Measurements from ENCODE around the gene C2CD3.
A peak's percentile ranks its signal among the peaks of the same experiment; 100 is the strongest.

Gene C2CD3

DNA sequence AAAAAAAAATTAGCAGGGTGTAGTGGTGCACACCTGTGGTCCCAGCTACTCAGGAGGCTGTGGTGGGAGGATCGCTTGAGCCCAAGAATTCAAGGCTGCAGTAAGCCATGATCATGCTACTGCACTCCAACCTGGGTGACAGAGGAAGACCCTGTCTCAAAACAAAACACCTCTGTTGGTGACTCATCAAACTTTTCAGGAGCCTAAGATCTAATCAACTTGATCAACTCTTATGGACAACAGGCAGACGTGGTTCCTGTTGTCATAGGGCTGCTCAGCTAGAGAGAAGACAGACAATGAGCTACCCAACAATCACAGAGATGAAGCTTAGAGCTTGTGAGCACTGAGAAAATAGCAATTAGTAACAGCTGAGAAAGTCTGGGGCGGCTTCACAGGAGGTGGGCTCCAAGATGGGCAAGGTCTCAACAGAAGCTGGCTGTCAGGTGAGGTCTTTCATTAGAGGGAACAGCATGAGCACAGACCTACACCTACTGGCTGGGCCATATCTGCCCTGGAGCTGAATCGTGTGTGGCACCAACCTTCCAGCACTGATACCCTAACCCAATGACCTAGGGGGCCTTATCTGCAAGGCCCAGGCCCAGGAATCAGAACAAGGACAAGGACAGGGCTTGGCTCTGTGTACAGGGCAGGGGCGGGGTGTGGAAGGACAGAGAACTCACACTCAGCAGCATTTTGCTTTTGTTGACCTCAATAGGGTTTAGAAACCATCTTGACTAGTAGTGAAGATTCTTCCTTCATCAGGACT, 154.7 kb downstream of the C2CD3 start:
- no peak for DNase-seq

DNA sequence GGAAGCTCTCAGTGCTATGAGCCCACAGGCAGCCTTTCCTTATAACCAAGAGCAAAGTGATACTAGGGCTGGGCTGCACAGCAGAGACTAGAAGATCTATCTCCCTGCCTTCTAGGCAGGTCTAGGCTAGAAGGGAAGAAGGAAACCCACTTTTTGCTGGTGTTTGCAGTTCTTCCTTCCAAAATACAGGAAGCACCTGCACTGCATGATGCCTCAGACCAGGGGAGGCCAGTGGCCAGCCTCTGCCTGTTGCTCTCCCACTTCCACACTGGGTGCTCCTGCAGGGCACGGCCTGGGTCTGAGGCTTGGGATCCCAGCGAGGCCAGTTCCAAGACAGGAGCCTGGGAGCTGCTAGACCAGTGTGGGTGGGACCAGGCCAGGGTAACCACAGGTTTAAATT, 155.9 kb downstream of the C2CD3 start:
- peak in 1 of 2 donors; percentile 25 for DNase-seq

DNA sequence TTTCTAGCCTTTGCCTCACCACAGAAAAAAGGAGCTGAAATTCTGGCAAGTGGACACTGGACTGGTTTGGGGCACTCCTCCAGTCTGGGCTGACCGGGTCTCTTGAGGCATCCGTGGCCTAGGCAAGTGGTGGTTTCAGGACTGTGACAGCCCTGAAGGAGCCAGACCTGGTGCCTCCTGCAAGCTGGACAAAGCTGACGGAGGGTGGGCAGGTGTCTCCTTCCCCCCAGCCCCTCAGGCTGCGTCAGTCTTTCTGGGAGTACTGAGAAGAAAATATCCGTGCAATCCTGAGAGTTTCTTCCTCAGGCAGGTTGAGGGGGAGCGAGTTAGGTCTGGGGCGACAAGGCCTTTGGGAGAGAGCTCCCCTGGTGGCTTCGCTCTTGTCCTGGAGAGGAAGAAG, 157.7 kb downstream of the C2CD3 start:
- no peak for DNase-seq

DNA sequence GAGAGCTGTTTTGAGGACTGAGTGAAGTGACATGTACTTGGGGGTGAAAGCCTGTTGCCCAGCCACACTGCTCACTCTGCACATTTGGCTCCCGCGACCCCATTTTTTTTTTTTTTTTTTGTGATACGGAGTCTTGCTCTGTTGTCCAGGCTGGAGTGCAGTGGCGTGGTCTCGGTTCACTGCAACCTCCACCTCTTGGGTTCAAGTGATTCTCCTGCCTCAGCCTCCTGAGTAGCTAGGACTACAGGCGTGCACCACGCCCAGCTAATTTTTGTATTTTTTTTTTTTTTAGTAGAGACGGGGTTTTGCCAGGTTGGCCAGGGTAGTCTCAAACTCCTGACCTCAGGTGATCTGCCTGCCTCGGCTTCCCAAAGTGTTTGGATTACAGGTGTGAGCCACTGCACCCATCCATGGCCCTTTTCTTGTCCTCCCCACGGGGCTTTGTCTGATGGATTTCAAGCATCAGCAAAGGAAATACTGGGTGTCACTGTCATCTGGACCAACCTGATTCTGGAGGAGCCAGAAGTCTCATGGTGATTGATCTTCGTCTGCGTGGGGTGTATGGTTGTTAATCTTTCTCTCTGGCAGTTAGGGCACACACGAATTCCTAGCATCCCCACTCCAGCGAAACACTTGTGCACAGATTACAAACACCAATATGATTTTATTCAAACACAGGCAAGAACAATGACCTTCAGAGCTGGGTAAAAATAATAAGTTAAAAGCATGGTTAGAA, 158.6 kb downstream of the C2CD3 start:
- no peak for DNase-seq

DNA sequence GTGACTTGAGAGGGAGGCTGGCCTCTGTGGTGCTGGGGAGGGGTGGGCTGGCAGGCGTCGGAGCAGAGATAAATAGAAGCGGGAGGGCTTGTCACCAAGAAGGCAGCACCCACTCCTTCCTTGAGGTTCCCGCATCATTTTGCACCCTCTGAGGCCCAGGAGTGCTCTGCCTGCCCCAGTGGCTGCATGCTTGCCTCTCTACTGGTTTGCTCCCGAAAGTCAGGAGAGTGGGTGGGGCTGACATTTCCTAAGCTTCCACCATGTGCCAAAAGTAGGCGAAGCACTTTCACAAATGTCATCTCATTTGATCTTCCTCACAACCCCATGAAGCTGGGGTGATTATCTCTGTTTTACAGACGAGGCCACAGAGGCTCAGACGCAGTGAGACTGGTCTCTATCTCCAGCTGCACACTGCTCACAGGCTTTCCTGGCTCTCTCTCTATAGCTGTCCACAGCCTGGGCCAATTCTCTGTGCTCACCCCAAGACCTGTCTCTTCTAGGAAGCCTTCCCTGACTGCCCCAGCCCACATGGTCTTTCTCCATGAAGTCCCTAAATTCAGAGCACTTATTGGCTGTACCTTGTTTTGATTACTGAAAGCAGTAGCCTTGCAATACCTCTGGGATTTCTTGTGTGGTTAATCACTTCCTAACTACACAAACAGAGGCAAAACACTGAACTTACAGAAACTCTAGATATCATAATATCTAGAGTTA, 159.3 kb downstream of the C2CD3 start:
- peak in 1 of 2 donors; percentile 8 for DNase-seq

DNA sequence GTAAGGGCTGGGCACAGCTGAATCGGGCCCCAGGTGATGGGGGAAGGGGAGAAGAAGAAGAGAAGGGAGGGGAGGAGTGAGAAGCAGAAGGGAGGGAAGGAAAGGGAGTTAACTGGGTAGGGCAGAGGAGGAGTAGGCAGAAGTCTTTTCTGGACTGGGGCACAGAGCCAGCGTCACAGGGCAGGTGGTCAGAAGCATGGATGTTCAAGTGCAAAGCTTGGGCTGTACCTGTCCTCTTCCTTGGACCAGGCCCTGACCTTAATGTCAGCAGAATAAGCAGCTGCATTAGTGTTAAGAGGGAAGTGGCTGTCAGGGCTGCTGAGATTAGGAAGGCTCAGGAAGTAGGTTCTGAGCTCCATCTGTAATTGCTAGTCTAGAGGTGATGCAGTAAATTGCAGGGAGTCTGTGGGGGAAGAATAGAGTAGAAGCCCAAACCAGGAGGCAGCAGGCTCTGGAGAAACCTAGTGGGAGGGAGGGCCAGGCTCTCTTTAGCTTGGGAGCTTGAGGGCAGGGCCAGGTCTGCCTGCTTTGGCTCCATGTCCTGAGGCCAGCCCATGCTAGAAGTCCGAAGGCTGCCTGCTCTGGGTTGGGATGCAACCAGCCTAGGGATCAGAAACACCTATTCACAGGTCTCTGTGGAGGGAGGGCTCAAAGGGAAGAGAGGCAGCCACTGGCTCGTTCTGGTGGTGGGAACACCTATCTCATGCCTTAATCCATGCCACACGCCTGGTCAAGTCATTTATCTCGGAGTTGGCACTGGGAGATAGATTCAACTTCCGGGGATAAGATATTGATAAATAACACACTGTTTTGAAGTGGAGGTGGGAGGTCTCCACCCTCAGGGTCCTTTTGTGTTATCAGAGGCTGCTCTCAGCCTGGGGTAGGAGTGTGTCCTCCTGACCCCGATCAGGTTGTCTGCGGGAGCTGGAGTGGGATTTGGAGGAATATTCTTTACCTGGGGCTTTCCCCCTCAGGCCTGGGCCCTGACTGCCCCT, 160.2 kb downstream of the C2CD3 start:
- DNase-seq = peak in 1 of 2 donors; percentile 12

DNA sequence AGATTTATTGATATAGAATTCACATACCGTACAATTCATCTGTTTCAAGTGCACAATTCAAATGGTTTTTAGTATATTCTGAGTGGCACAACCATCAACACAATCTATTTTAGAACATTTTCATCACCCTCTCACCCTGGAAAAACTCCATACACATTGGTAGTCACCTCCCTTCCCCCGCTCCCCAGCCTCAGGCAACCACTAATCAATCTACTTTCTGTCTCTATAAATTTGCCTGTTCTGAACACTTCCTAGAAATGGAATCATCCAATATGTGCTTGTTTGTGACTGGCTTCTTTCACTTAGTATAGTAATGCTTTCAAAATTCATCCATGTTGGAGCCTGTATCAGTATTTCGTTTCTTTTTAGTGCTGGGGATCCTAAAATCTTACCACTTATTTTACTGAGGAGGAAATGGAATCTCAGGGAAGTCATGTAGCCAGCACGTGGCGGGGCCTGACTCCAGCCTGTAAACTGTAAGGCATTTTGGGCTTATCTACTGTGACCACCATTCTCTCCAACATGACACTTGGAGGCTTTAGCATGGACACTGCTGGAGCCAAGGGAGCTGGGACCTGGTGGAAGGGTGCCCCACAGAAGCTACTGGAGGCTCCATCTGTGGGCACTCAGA, 161.0 kb downstream of the C2CD3 start:
- DNase-seq = no peak

DNA sequence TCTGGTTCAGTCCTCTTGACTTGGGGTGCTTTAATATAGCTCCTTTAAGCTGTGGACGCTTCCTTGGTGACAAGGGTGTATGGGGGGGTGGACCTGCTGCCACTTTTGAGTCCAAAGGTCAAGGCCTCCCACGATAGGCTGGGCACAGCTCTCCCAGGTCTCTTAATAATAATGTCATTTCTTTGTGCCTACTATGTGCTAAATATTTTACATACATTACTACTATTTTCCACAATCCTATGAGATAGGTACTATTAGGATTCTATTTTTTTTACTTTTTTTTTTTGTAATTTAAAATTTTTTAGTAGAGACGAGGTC, 161.6 kb downstream of the C2CD3 start:
- DNase-seq = no peak

DNA sequence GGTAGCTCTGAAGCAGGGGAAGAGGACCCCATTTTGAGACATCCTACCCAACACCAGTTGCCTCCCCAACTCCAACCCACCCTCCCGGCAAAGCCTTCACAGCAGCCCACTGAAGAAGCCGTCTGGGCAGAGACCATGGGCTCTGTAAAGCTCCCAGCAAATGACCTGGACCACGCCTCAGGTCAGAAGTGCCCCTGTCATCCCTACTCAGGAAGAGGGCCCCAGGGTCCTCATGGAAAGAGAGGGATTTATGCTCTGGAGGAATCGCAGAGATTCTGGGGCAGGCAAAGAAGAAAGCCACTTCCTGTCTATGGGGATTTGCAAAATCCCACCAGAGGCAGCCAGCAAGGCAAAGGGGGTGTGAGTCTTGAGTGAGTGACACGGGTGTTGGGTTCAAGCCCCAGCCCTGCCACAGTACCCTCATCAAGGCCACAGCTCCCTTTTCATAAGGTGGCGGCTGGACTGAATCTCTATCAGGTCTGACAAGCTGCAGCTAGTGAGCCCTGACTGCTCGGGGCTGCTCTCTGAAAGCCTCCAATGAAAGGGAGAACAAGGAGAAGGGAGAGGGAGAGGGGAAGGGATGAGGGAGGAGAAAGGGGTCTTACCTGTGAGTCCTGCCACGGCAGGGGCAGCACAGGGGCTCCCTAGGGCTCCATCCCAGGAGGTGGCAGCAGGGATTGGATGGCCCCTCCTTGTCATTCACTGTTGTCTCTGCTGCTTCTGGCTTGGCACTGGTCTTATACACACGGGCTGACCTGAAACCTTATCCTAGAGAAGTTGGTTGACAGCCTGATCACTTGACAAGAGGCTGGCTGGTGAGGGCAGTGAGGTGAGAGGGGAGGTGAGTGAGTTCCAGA, 162.2 kb downstream of the C2CD3 start, which contains the start of gene UCP3:
TSS of gene UCP3 (minus strand) at position 713 of the 857 bp plus-strand sequence. CDS start 2,043 bp downstream, outside the sequence.
- no peak for DNase-seq

DNA sequence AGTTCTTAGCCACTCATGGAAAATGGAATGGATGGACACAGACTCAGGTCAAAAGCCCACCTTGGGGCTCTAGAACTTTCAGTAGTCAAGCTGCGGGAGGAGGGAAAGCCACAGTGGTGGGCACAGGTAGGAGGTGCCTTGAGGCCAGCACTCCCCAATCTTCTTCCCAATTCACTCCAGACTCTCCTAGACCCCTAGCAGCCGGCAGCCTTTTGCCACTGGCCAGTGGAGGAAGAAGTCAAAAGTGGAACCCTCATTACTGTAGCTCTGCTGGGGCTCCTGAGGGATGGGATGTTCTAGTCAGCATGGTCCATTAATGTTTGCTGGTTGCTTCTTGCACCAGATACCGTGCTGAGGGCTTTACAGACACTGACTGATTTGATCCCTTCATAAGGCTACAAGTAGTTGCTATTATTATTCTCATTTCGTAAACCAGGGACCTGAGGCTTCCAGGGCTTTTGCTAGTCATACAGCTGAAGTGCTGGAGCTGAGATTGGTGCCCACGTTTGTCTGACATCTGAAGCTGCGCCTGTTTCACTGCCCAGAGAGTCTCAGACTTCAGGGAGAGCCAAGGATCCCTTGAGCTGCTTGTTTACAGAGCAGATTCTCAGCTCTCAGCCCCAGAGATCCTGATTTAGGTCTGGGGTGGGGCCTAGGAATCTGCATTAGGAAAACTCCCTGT, 163.0 kb downstream of the C2CD3 start:
- DNase-seq = no peak

DNA sequence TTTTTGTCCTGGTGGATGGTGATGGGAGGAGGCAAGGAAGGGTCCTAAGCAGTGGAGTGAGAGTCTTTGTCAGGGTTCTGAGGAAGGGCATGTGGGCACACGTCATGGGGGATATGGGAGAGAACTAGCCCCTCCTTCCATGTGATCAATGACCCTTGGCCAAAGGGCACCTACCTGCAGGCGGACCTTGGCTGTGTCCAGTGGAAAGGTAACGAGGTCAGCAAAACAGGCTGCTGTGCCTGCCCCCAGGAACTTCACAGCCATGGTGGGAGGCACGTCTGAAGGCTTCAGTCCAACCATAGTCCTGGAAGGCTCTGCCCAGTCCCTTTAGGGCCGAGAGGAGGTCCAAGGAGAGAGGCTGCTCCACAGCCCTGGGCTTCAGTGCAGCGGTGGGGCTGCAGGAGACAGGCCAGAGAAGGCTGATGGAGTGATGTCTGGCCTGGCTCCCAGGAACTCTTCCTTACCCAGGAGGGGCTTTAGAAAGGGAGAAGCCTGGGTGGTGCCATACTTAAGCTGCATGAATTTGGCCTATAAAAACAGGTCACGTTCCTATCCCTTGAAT, 164.0 kb downstream of the C2CD3 start:
- no peak for DNase-seq

DNA sequence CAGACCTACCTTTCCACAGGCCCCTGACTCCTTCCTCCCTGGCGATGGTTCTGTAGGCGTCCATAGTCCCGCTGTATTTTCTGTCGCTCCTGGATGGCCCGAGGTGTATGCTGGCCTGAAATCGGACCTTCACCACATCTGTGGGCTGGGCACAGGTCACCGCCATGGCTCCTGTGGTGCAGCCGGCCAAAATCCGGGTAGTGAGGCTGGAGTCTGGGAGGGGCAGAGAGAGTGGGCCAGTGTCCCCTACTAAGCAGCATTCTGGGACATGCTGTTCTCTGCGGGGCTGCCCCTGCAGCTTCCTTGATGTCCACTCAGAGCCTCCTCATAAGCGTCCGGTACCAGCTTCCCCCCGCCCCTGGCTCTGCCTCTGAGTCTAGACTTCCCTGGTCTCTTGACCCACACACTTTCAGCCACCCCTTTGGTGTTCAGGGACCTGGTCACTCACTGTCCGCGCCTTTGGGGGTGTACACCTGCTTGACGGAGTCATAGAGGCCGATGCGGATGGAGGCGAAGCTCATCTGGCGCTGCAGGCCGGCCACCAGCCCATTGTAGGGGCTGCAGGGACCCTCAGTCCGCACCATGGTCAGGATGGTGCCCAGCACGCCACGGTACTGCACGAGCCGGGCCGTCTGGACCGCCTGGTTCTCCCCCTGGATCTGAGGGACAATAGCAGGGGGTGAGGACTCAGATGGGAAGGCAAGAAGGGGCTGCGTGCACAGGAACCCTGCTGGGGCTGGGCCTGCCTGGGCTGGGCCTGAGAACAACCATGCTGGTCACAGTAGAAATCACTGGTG, 164.9 kb downstream of the C2CD3 start:
- no peak for DNase-seq

DNA sequence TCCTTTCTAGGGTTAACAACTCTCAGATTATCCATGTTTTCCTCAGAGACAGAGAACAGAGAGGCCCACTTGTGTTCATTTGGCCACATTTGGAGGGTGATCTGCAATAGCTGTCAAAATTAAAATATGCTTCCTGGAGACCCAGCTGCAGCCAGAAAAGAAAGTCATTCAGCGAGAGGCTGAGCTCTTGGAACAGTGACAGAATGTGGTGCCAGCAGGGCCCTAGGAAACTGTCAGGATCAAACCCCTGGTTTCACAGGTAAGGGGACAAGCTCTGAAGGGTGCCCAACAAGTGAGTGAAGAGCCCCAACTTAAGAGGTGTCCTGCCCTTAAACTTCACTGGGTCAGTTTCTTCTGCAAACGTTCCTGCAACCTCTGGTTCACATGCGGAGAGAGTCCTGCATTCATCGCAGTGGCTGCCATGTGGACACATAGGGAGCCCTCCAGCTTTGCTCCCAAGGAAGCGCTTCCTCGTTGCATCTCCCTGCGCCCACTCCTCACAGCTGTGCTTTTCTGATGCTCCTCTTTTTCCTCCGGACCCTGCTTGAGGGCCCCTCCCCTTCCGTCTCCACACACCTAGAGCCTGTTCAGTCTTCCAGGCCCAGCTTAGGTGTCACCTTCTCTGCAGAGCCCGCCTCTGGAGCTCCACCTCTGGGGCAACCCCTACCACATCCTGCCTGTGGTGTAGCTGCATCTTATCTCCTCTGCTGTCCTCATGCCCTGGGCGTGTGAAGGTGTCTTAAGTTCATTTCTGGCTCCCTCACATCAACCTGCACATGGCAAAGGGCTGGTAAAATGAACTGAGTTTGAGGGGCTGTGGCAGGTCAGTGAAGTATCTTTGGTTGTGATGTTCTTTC, 165.8 kb downstream of the C2CD3 start:
- no peak for DNase-seq

DNA sequence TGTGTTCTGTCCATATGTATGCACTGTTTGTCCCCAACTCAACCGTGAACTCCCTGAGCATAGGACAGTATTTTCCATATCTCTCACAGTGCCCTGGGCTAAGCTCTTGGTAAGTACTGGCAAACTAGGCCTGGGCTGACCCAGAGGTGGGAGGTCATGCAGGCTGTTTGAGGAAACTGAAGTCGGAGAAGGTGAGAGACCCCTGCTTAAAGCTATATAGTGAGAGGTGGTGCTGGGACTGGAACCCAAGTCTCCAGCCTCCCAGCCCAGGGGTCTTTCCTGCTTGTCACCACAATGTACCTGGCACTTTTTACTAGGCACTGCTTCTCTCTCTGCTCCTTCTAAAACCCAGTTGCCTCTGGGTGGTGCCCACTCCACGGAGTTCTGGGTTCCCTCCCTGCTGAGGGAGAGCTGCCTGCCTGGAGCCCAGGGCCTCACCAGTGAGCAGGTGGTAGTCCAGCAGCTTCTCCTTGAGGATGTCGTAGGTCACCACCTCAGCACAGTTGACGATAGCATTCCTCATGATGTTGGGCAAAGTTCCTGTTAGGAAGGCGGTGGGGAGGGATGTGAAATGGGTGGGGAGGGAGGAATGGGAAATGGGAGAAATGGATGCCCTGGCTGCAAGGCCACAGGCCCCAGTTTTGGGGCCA, 166.6 kb downstream of the C2CD3 start:
- no peak for DNase-seq

DNA sequence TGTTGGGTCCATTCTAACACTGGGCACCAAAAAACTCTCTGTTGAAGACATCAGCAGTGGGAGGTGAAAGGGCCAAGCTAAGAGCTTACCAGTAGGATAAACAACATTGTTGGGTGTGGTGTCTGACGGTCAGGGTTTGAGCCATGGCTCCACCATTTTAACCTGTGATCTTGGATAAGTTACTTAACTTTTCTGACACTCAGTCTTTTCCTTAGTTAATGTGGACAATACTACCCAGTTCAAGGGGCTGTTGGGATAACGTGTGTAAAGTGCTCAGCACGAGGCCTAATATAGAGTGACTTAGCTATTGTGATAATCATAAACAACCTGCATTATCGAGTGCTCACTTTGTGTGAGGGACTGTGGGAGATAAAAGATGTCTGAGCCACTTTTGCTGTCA, 168.0 kb downstream of the C2CD3 start:
- DNase-seq = no peak

DNA sequence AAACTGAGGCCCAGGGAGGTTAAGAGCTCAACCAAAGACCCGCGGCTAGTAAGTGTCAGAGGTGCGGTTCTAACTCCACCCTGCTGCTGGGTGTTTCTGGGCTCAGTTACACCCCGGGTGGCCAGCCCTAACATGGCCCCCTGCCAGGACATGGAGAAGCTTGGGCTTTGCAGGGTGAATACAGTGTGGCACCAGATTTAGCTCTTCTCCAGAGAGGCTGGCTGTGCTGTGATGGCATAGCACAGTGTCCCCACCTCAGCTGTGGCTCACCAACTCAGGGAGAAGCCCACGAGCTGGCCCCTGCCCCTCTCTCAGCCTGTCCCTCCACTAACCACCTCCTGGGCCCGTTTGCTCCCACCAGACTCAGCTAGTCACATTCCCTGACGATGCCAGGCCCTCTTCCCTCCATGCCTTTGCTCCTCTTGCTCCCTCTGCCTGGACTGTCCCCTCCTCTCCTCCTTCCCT, 168.9 kb downstream of the C2CD3 start:
- DNase-seq = no peak

DNA sequence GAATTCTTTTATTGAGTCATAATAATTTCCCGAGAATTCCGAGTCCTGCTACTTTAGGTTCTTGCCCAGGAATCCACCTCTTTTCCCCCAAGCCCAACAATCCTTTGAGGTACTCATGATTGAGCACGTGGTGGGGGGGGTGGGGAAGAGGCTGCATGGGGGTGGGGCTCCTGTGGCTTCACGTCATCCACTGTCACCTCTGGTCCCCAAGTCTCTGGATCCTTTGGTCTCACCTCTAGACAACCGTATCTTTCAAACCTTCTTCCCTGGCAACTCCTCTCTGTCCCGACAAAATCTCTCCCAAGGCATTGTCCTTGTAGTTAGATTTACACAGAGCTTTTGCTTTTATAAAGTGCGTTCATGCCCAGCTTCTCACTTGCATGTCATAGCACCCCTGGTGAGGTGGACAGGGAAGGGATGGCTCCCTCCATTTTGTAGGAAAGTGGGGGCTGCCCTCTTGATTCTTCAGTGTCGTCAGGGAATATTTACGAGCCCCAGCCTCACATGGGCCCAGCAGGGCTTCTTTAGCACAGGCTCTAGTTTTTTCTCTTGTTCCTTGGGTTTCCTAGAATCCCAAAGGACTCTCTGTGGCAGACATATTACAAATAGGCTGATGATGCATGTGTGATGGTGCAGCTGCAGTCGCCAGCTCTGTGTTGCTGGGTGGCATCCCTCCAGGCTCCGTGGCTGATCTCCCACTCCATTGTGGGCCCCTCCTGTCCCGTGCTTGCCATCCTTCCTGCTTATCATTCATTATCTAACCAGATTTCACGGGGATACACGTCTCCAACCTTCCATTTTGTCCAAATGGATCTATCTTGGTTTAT, 170.3 kb downstream of the C2CD3 start:
- no peak for DNase-seq
